DOHH2 (cell line): ENCODE measurements around the gene GSG1L.
"Not testable (repeated sequence)": the region's sequence is repeated elsewhere in the genome, so short reads cannot be mapped to it uniquely, and the experiment has no call there.

Experiments
- H3F3A ChIP-seq: fragments of 200-600 bp; sonication (generic), shearing (Covaris generic); 2 replicates; pipeline ENCODE4 v1.6.0; 2016; ENCODE audit warnings: antibody characterized with exemption, mild to moderate bottlenecking; ENCODE audit not compliant: control insufficient read depth, insufficient read depth
- H3K27ac ChIP-seq: fragments of 200-600 bp; sonication (generic); 2 replicates; pipeline ENCODE4 v1.5.1; 2014; ENCODE audit warnings: low read depth, mild to moderate bottlenecking, low read length, moderate library complexity
- H3K27me3 ChIP-seq: fragments of 200-600 bp; sonication (generic); 2 replicates; pipeline ENCODE4 v1.6.1; 2014; ENCODE audit warnings: mild to moderate bottlenecking, low read length, mixed read lengths; ENCODE audit not compliant: control insufficient read depth
- H3K36me3 ChIP-seq: fragments of 200-600 bp; sonication (generic); 2 replicates; pipeline ENCODE4 v1.6.1; 2014; ENCODE audit warnings: mild to moderate bottlenecking, low read length, moderate library complexity, mixed read lengths; ENCODE audit not compliant: control insufficient read depth
- H3K4me1 ChIP-seq: fragments of 200-600 bp; sonication (generic); 2 replicates; pipeline ENCODE4 v1.6.1; 2014; ENCODE audit warnings: mild to moderate bottlenecking, low read length, mixed read lengths; ENCODE audit not compliant: control insufficient read depth
- H3K4me2 ChIP-seq: fragments of 200-600 bp; sonication (generic); 2 replicates; pipeline ENCODE4 v1.6.0; 2014; ENCODE audit warnings: mild to moderate bottlenecking, low read length, moderate library complexity
- H3K4me3 ChIP-seq: fragments of 200-600 bp; sonication (generic); 2 replicates; pipeline ENCODE4 v1.5.1; 2014; ENCODE audit warnings: mild to moderate bottlenecking, low read length, mixed read lengths
- H3K79me2 ChIP-seq: fragments of 200-600 bp; sonication (generic); 2 replicates; pipeline ENCODE4 v1.6.1; 2014; ENCODE audit warnings: mild to moderate bottlenecking, low read length, mixed read lengths; ENCODE audit not compliant: control insufficient read depth
- H3K9me2 ChIP-seq: fragments of 200-600 bp; sonication (generic); replicated peaks from 2 replicates; pipeline ENCODE4 v1.6.1; 2014; ENCODE audit warnings: mild to moderate bottlenecking, low read length, mixed read lengths; ENCODE audit not compliant: control insufficient read depth
- H3K9me3 ChIP-seq: fragments of 200-600 bp; sonication (generic); 2 replicates; pipeline ENCODE4 v1.6.1; 2014; ENCODE audit warnings: antibody characterized with exemption, low read length, mixed read lengths; ENCODE audit not compliant: control insufficient read depth, insufficient read depth
- H4K20me1 ChIP-seq: fragments of 200-600 bp; sonication (generic); 2 replicates; pipeline ENCODE4 v1.6.0; 2014; ENCODE audit warnings: low read depth, mild to moderate bottlenecking, antibody characterized with exemption, low read length, moderate library complexity; ENCODE audit not compliant: control insufficient read depth, insufficient read depth
- EZH2phosphoT487 ChIP-seq: fragments of 200-600 bp; sonication (generic); IDR thresholded peaks from 2 replicates; pipeline ENCODE4 v1.6.1; 2017; ENCODE audit warnings: borderline replicate concordance, mild to moderate bottlenecking, antibody characterized with exemption, low read length, moderate library complexity, mixed read lengths
- TF ChIP-seq, protein P1 (sequence below): fragments of 200-600 bp; sonication (generic); IDR thresholded peaks from one replicate; pipeline ENCODE4 v1.5.1; 2014; ENCODE audit warnings: antibody characterized with exemption, mild to moderate bottlenecking, low read depth, low read length; ENCODE audit not compliant: poor library complexity, severe bottlenecking

The GSG1L gene

DNA sequence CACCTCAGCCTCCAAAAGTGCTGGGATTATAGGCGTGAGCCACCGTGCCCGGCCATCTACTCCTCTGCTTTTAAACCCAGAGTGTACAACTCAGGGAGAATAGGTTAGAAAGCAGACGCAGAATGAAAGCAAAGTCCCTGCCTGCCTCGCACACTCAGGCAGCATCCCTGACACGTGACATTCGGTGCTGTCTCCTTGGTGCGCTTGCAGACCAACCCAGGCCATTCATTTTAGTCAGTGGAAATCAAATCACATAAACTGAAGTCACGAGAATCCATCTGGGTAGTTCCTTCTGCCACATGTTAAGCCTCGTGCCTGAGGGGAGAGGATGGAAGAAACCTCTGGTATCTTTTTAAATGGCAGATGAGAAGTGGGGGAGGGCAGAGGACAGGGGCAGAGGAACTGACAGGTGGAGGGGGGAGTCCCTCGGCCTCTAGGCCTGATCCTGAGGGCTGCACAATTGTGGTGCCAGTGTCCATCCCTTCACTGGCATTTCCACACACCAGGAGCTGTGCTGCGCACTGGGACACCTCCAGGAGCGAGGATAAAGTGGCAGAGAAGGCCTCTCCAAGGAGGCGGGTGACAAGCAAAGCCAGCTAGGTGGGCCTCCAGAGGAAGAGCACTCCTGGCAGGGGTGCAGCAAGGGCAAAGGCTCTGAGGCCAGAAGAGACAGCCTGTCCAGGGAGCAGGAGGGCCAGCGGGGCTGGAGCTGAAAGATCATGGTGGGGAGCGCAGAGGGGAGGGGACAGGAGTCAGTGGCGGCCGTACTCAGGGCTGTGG lies 317.2 kb downstream of the GSG1L start:
- Histone ChIP-seq H3K4me2 (no peak overlapping the region), H4K20me1 (no peaks in the 10 kb centered on the region), H3K27ac (no peak overlapping the region), H3K79me2 (no peaks in the 10 kb centered on the region), H3K9me2 (no peaks in the 10 kb centered on the region), H3K36me3 (no peaks in the 10 kb centered on the region), H3F3A (no peaks in the 10 kb centered on the region), H3K9me3 (no peaks in the 10 kb centered on the region), H3K4me1 (no peaks in the 10 kb centered on the region), H3K4me3 (no peak overlapping the region), H3K27me3 (no peaks in the 10 kb centered on the region)
- TF ChIP-seq, protein P1, sequence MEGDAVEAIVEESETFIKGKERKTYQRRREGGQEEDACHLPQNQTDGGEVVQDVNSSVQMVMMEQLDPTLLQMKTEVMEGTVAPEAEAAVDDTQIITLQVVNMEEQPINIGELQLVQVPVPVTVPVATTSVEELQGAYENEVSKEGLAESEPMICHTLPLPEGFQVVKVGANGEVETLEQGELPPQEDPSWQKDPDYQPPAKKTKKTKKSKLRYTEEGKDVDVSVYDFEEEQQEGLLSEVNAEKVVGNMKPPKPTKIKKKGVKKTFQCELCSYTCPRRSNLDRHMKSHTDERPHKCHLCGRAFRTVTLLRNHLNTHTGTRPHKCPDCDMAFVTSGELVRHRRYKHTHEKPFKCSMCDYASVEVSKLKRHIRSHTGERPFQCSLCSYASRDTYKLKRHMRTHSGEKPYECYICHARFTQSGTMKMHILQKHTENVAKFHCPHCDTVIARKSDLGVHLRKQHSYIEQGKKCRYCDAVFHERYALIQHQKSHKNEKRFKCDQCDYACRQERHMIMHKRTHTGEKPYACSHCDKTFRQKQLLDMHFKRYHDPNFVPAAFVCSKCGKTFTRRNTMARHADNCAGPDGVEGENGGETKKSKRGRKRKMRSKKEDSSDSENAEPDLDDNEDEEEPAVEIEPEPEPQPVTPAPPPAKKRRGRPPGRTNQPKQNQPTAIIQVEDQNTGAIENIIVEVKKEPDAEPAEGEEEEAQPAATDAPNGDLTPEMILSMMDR: no peak
- TF ChIP-seq EZH2phosphoT487: no peak

DNA sequence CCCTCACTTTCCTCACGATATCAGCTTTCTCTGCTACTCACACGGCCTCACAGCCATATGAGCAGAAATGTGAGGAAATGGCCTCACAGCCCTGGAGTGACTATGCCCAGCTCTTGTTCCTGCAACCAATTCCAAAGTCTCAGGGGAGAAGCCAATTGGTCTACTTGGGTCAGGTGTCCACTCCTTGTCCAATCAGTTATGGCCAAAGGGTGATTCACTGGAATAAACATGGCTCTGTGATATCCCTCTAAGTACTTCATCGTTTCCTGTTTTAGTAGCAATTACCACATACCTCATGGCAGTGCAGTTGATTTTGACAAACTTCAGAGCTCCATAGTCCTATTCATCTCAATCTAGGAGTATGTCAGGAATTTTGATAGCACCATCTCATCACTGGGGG lies 318.2 kb downstream of the GSG1L start:
- TF ChIP-seq, protein P1: no peak
- TF ChIP-seq EZH2phosphoT487: no peak
- no peaks in the 10 kb centered on the region for H3K4me1 ChIP-seq
- H3F3A ChIP-seq: no peaks in the 10 kb centered on the region
- H3K36me3 ChIP-seq: no peaks in the 10 kb centered on the region
- H4K20me1 ChIP-seq: no peaks in the 10 kb centered on the region
- H3K79me2 ChIP-seq: no peaks in the 10 kb centered on the region
- no peak overlapping the region for H3K27ac ChIP-seq
- no peak overlapping the region for H3K4me2 ChIP-seq
- H3K9me2 ChIP-seq: no peaks in the 10 kb centered on the region
- no peak overlapping the region for H3K4me3 ChIP-seq
- no peaks in the 10 kb centered on the region for H3K9me3 ChIP-seq
- H3K27me3 ChIP-seq: no peaks in the 10 kb centered on the region

DNA sequence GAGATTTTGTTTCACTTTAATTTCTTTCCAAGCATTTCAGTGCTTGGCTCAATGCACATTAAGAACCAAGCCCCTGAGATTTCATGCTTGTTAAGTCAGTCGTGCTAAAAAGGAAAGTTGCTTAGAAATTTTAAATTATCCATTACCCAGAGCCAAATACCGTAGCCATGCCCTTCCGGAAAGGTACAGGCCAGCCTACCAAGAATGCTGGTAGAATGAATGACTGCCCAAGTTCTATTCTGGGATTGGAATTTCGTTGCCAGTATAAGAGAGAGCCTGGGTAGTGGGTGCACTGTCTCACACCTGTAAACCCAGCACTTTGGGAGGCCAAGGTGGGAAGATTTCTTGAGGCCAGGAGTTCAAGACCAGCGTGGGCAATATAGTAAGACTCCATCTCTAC lies 319.6 kb downstream of the GSG1L start:
- Histone ChIP-seq H4K20me1 (no peaks in the 10 kb centered on the region), H3K27me3 (no peaks in the 10 kb centered on the region), H3F3A (no peaks in the 10 kb centered on the region), H3K27ac (no peak overlapping the region), H3K4me2 (no peak overlapping the region), H3K36me3 (no peaks in the 10 kb centered on the region), H3K4me3 (no peak overlapping the region), H3K9me2 (no peaks in the 10 kb centered on the region), H3K9me3 (no peaks in the 10 kb centered on the region), H3K4me1 (no peaks in the 10 kb centered on the region), H3K79me2 (no peaks in the 10 kb centered on the region)
- no peak for TF ChIP-seq EZH2phosphoT487
- TF ChIP-seq, protein P1: no peak

DNA sequence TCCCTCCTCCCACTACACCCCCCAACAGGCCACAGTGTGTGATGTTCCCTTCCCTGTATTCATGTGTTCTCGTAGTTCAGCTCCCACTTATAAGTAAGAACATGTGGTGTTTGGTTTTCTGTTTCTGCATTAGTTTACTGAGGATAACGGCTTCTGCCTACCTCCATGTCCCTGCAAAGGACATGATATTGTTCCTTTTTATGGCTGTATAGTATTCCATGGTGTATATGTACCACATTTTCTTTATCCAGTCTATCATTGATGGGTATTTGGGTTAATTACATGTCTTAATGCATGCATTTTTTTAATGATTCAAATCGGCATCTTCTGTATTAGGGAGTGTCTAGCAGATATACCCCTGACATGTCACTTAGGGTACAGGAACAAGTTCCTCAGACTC lies 320.5 kb downstream of the GSG1L start:
- not testable (repeated sequence) for H3K4me3 ChIP-seq, H3K79me2 ChIP-seq, H3K27ac ChIP-seq, H3K36me3 ChIP-seq, H4K20me1 ChIP-seq, H3K4me1 ChIP-seq, H3K9me2 ChIP-seq, H3F3A ChIP-seq, H3K9me3 ChIP-seq, H3K27me3 ChIP-seq, H3K4me2 ChIP-seq
